B cell (primary cell): ENCODE measurements around the gene MRPL19. TPM values are rescaled to one million over a fixed set of nuclear protein-coding genes. Genes with fewer than 3 reads are reported as not detected.

Source experiments
- ATAC-seq: fragments of 200-7000 bp; cut with Tn5 transposase; one replicate; pipeline ENCODE4 v1.10.0; 2021; ENCODE audit warnings: low read depth, mild to moderate bottlenecking, moderate number of reproducible peaks, moderate library complexity
- CTCF ChIA-PET: fragments of 350-600 bp; sonication (Branson Sonifier 250); formaldehyde crosslinking; loops from one replicate; lab custom pipeline; 2021; ENCODE audit warnings: antibody characterized with exemption, inconsistent platforms; lab: Charles Lee
- POLR2A ChIA-PET: fragments of 350-600 bp; sonication (Branson Sonifier 250); formaldehyde crosslinking; loops from one replicate; lab custom pipeline; 2021; ENCODE audit warnings: antibody characterized with exemption; lab: Charles Lee
- DNase-seq: peaks from one replicate; pipeline ENCODE4 v3.0.0; 2013
- H2AFZ ChIP-seq: 2 replicates; pipeline ENCODE4 v1.6.1; 2012; ENCODE audit warnings: mild to moderate bottlenecking, low read depth, low read length; ENCODE audit not compliant: insufficient read depth, poor library complexity, severe bottlenecking
- H3K27ac ChIP-seq, 2 donors: 1 replicate in 1 of 2; 2 replicates in 1 of 2; pipeline ENCODE4 v1.5.1; 2012 to 2013; ENCODE audit warnings: low read length in 2 of 2, mild to moderate bottlenecking in 2 of 2, moderate library complexity in 1 of 2
- H3K27me3 ChIP-seq, 4 experiments: fragments of 200-600 bp in 1 of 4; sonication (generic) in 1 of 4; replicated peaks in 1 of 4; 1 replicate in 2 of 4; 2 replicates in 2 of 4; pipeline versions ENCODE4 v1.6.1 to v1.7.0; 2013 to 2016; ENCODE audit warnings: low read length in 3 of 4, mild to moderate bottlenecking in 2 of 4, mixed read lengths in 1 of 4, moderate library complexity in 1 of 4; ENCODE audit not compliant: insufficient read depth in 4 of 4, control insufficient read depth in 3 of 4; ENCODE audit errors: control extremely low read depth in 1 of 4
- H3K36me3 ChIP-seq, 2 experiments: replicated peaks in 1 of 2; 1 replicate in 1 of 2; 2 replicates in 1 of 2; pipeline versions ENCODE4 v1.6.1 to v1.7.1; 2013; ENCODE audit warnings: low read length in 1 of 2; ENCODE audit not compliant: insufficient read depth in 2 of 2, control insufficient read depth in 1 of 2; ENCODE audit errors: control extremely low read depth in 1 of 2, extremely low read depth in 1 of 2
- H3K4me1 ChIP-seq, 2 donors: fragments of 200-600 bp in 1 of 2; sonication (generic) in 1 of 2; 1 replicate in 1 of 2; 2 replicates in 1 of 2; pipeline versions ENCODE4 v1.5.1 to v1.6.1; 2013 to 2017; ENCODE audit warnings: low read length in 2 of 2; ENCODE audit not compliant: control insufficient read depth in 2 of 2, insufficient read depth in 2 of 2
- H3K4me2 ChIP-seq: replicated peaks from 2 replicates; pipeline ENCODE3; 2012; ENCODE audit warnings: mild to moderate bottlenecking, low read depth, low read length; ENCODE audit not compliant: poor library complexity, severe bottlenecking
- H3K4me3 ChIP-seq, 5 experiments: fragments of 200-600 bp in 1 of 5; sonication (generic) in 1 of 5; 1 replicate in 3 of 5; 2 replicates in 2 of 5; pipeline versions ENCODE4 v1.5.1 to v1.7.0; 2011 to 2016; ENCODE audit warnings: low read length in 4 of 5, mild to moderate bottlenecking in 4 of 5, low read depth in 2 of 5, control low read depth in 1 of 5, moderate library complexity in 1 of 5; ENCODE audit not compliant: insufficient read depth in 1 of 5; ENCODE audit errors: control extremely low read depth in 1 of 5, extremely low read depth in 1 of 5
- H3K79me2 ChIP-seq: fragments of 200-600 bp; sonication (generic); one replicate; pipeline ENCODE4 v1.6.0; 2016; ENCODE audit warnings: low read length; ENCODE audit not compliant: control insufficient read depth, insufficient read depth
- H3K9ac ChIP-seq: fragments of 200-600 bp; sonication (generic); 2 replicates; pipeline ENCODE4 v1.6.1; 2017; ENCODE audit warnings: mild to moderate bottlenecking, low read length, moderate library complexity
- H3K9me3 ChIP-seq, 3 donors: one replicate each; pipeline versions ENCODE4 v1.6.1 to v1.7.1; 2013; ENCODE audit warnings: low read length in 2 of 3; ENCODE audit not compliant: control insufficient read depth in 2 of 3, insufficient read depth in 1 of 3; ENCODE audit errors: control extremely low read depth in 1 of 3
- H4K20me1 ChIP-seq: 2 replicates; pipeline ENCODE4 v1.6.0; 2012; ENCODE audit warnings: mild to moderate bottlenecking, low read length; ENCODE audit not compliant: insufficient read depth, control insufficient read depth, poor library complexity, severe bottlenecking
- H3K27ac Mint-ChIP-seq: one replicate; pipeline ENCODE4 v1.8.0; 2021; ENCODE audit warnings: mixed read lengths
- H3K27me3 Mint-ChIP-seq: one replicate; pipeline ENCODE4 v1.8.0; 2021; ENCODE audit warnings: mixed read lengths
- H3K4me1 Mint-ChIP-seq: one replicate; pipeline ENCODE4 v1.8.0; 2021; ENCODE audit warnings: mixed read lengths
- H3K4me3 Mint-ChIP-seq: one replicate; pipeline ENCODE4 v1.8.0; 2021; ENCODE audit warnings: mixed read lengths
- H3K9me3 Mint-ChIP-seq: one replicate; pipeline ENCODE4 v1.8.0; 2022; ENCODE audit warnings: mixed read lengths; ENCODE audit not compliant: insufficient read depth
- CTCF ChIP-seq: fragments of 200-600 bp; IDR thresholded peaks from one replicate; pipeline ENCODE4 v1.8.0; 2022; ENCODE audit warnings: antibody characterized with exemption, mild to moderate bottlenecking
- EZH2 ChIP-seq: IDR thresholded peaks from 2 replicates; pipeline ENCODE4 v1.6.1; 2012; ENCODE audit warnings: borderline replicate concordance, low read depth, mild to moderate bottlenecking, moderate library complexity, low read length; ENCODE audit not compliant: insufficient read depth, poor library complexity, severe bottlenecking
- WGBS: methylation state at CpG from one replicate; pipeline ENCODE4 v1.1.5; 2013; ENCODE audit warnings: missing lambda C conversion rate; ENCODE audit not compliant: insufficient coverage; 5-methylcytosine and 5-hydroxymethylcytosine counted together
- intact Hi-C: fragments of 100-400 bp; cut with micrococcal nuclease; formaldehyde crosslinking; loops from one replicate; pipeline ENCODE4 v1.10.0; 2022
- polyA plus RNA-seq: library from polyadenylated mRNA; depleted of rRNA; stranded (reverse); fragments of >200 nt; gene quantifications from 2 replicates; pipeline ENCODE4 v1.2.3, GENCODE V29; 2012
- total RNA-seq, 2 donors: library from RNA; stranded (reverse); fragments of 120-200 nt in 1 of 2; gene quantifications; 1 replicate in 1 of 2; 2 replicates in 1 of 2; pipeline versions ENCODE4 v1.2.3 to v1.2.4, GENCODE V29; 2013 to 2022

The MRPL19 gene
- total and polyA plus RNA-seq, 2 donors (not counting 1 experiment from before 2014, with no cell fraction given): 3.4 to 28.4 TPM

GRCh38 chr2:75606761-75607399 is 39.7 kb upstream of the MRPL19 start:
- intact Hi-C loops: loop anchor here (5.0 to 10.0 kb wide), 2 partner anchors 402 to 555 kb away; no protein-coding TSS in a partner anchor
- CTCF ChIA-PET: interaction anchor here (1.0 to 2.0 kb wide), 3 partner anchors 9 to 553 kb away, joined by 3 to 6 read pairs (median 3); no protein-coding TSS in a partner anchor
- no peak for ATAC-seq

More at GRCh38 chr2:75606761-75607399, 39.7 kb upstream of the MRPL19 start:
- Histone ChIP-seq H3K27me3 (peaks cover 0 to 30% (median 14%) of the 10 kb centered on the region in 4 experiments), H4K20me1 (no peaks in the 10 kb centered on the region), H3K4me3 (no peak overlapping the region), H3K9ac (no peak overlapping the region), H3K4me1 (peaks cover 4% of the 10 kb centered on the region in 2 donors), H3K27ac (no peak overlapping the region), H3K79me2 (no peaks in the 10 kb centered on the region), H3K4me2 (no peak overlapping the region), H3K9me3 (peaks cover 0 to 6% (median 0%) of the 10 kb centered on the region in 3 donors), H3K36me3 (no peaks in the 10 kb centered on the region), H2AFZ (no peak overlapping the region)
- Mint-ChIP-seq H3K4me1 (peaks cover 7% of the 10 kb centered on the region), H3K27ac (no peak overlapping the region), H3K9me3 (no peaks in the 10 kb centered on the region), H3K4me3 (no peak overlapping the region), H3K27me3 (peaks cover 49% of the 10 kb centered on the region)
- TF ChIP-seq EZH2: no peak
- no peak for TF ChIP-seq CTCF
- 74% methylated on average over 5 of the region's 8 CpGs for WGBS
- no peak for DNase-seq
- POLR2A ChIA-PET: no interaction called here
